ENCODE data around the gene DLGAP5. TPM values are rescaled to one million over a fixed set of nuclear protein-coding genes. Genes with fewer than 3 reads are reported as not detected.

DLGAP5 gene
- total and polyA plus RNA-seq, 2 donors from 2014 or later = 0.60 TPM; not detected in 1

GRCh38 chr14:55192054-55192621 lies 753 bp upstream of the DLGAP5 start:
- H3K27me3 ChIP-seq (ENCODE audit: control insufficient read depth, insufficient read depth, low read length) = no peaks in the 10 kb centered on the region
- no peaks in the 10 kb centered on the region for H3K9me3 ChIP-seq (ENCODE audit: control insufficient read depth in 2 of 3, insufficient read depth in 1 of 3, low read length in 3 of 3)
- no peak overlapping the region for H3K27ac ChIP-seq (ENCODE audit: low read depth in 2 of 2, low read length in 2 of 2)
- peak overlapping the region; percentile 50 to 67 (median 64) for H3K9ac ChIP-seq (ENCODE audit: low read length in 3 of 3)
- H3K36me3 ChIP-seq (ENCODE audit: control insufficient read depth in 2 of 3, insufficient read depth in 3 of 3, low read length in 3 of 3) = no peaks in the 10 kb centered on the region
- no peak for FAIRE-seq
- peak overlapping the region; percentile 69 to 91 (median 83) for H3K4me3 ChIP-seq (ENCODE audit: low read length in 3 of 3)
- TF ChIP-seq CTCF (IDR thresholded peaks at IDR 0.05; ENCODE audit: borderline replicate concordance, extremely low read depth, insufficient read depth) = no peak
- H3K4me1 ChIP-seq (ENCODE audit: control insufficient read depth in 2 of 3, insufficient read depth in 2 of 3, low read depth in 1 of 3, low read length in 3 of 3) = peaks cover 0 to 3% (median 0%) of the 10 kb centered on the region in 3 donors
- intact Hi-C loops (cut with DNase I) = no loop called here
- no peak for DNase-seq

GRCh38 chr14:55190906-55191202 lies 531 bp downstream of the DLGAP5 start:
- intact Hi-C loops (cut with DNase I) = no loop called here
- peak overlapping the region in 1 of 3 donors; percentile 81 for H3K9ac ChIP-seq (ENCODE audit: low read length in 3 of 3)
- peak overlapping the region; percentile 66 to 91 (median 69) for H3K4me3 ChIP-seq (ENCODE audit: low read length in 3 of 3)
- TF ChIP-seq CTCF (IDR thresholded peaks at IDR 0.05; ENCODE audit: borderline replicate concordance, extremely low read depth, insufficient read depth) = no peak
- H3K9me3 ChIP-seq (ENCODE audit: control insufficient read depth in 2 of 3, insufficient read depth in 1 of 3, low read length in 3 of 3) = no peaks in the 10 kb centered on the region
- FAIRE-seq (no peak), DNase-seq (no peak)
- no peaks in the 10 kb centered on the region for H3K36me3 ChIP-seq (ENCODE audit: control insufficient read depth in 2 of 3, insufficient read depth in 3 of 3, low read length in 3 of 3)
- no peaks in the 10 kb centered on the region for H3K27me3 ChIP-seq (ENCODE audit: control insufficient read depth, insufficient read depth, low read length)
- no peak overlapping the region for H3K27ac ChIP-seq (ENCODE audit: low read depth in 2 of 2, low read length in 2 of 2)
- peaks cover 0 to 3% (median 0%) of the 10 kb centered on the region in 3 donors for H3K4me1 ChIP-seq (ENCODE audit: control insufficient read depth in 2 of 3, insufficient read depth in 2 of 3, low read depth in 1 of 3, low read length in 3 of 3)

GRCh38 chr14:55188686-55189295 lies 2.6 kb downstream of the DLGAP5 start:
- no peak for TF ChIP-seq CTCF (IDR thresholded peaks at IDR 0.05; ENCODE audit: borderline replicate concordance, extremely low read depth, insufficient read depth)
- Histone ChIP-seq H3K4me3 (ENCODE audit: low read length in 3 of 3) (no peak overlapping the region), H3K27ac (ENCODE audit: low read depth in 2 of 2, low read length in 2 of 2) (no peak overlapping the region), H3K27me3 (ENCODE audit: control insufficient read depth, insufficient read depth, low read length) (no peaks in the 10 kb centered on the region), H3K9me3 (ENCODE audit: control insufficient read depth in 2 of 3, insufficient read depth in 1 of 3, low read length in 3 of 3) (no peaks in the 10 kb centered on the region), H3K9ac (ENCODE audit: low read length in 3 of 3) (no peak overlapping the region), H3K4me1 (ENCODE audit: control insufficient read depth in 2 of 3, insufficient read depth in 2 of 3, low read depth in 1 of 3, low read length in 3 of 3) (peaks cover 0 to 3% (median 0%) of the 10 kb centered on the region in 3 donors), H3K36me3 (ENCODE audit: control insufficient read depth in 2 of 3, insufficient read depth in 3 of 3, low read length in 3 of 3) (no peaks in the 10 kb centered on the region)
- intact Hi-C loops (cut with DNase I) = no loop called here
- DNase-seq (no peak), FAIRE-seq (no peak)

Data from kidney (tissue), 14 donors.